NB4 (cell line): ENCODE data around the gene FZD10.

Experiments used
- CTCF ChIP-seq: IDR thresholded peaks from one replicate; pipeline ENCODE4 v1.5.1; 2012; ENCODE audit warnings: low read depth, low read length
- MAX ChIP-seq: IDR thresholded peaks from 2 replicates; pipeline ENCODE4 v1.6.1; 2011; ENCODE audit warnings: low read depth, low read length
- MYC ChIP-seq: IDR thresholded peaks from 2 replicates; pipeline ENCODE4 v1.6.1; 2011; ENCODE audit warnings: low read depth, low read length
- POLR2A ChIP-seq: IDR thresholded peaks from 2 replicates; pipeline ENCODE4 v1.6.1; 2011; ENCODE audit warnings: mild to moderate bottlenecking; ENCODE audit not compliant: insufficient read length; ENCODE audit errors: extremely low read depth

DNA sequence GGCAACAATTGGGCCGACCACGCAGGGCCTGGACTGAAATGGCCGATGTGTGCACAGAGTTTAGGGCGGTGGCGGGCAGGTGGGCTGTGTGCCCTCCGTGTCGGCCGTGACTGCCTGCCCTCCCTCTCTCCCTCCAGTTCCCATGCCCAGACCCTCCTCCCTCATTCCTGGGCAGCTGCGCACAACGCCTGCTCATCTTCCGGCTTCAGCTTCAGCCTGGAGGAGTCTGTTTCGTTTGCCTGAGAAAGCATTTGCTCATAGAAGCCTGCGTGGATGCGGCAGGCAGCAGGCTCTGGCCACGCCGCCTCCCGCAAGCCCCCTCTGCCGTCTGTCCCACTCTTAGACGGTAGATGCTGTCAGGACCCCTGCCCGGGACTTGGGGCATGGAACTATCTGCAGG, 47.3 kb upstream of the FZD10 start:
- TF ChIP-seq POLR2A (no peak), CTCF (no peak), MAX (no peak), MYC (no peak)
